GM23248 (cell line): ENCODE measurements around the gene DHX9. TPM values are rescaled to one million over a fixed set of nuclear protein-coding genes. Genes with fewer than 3 reads are reported as not detected.

Experiments used
- DNase-seq: peaks from one replicate; pipeline ENCODE4 v3.0.0-alpha.2; 2015
- H2AFZ ChIP-seq: fragments of 200-600 bp; sonication (generic); 2 replicates; pipeline ENCODE4 v1.6.1; 2016; ENCODE audit warnings: antibody characterized with exemption
- H3F3A ChIP-seq: fragments of 200-600 bp; sonication (generic); 2 replicates; pipeline ENCODE4 v1.6.1; 2016; ENCODE audit warnings: mild to moderate bottlenecking, antibody characterized with exemption, mixed run types; ENCODE audit not compliant: insufficient read depth
- H3K27ac ChIP-seq: fragments of 200-600 bp; sonication (generic); 2 replicates; pipeline ENCODE4 v1.5.1; 2016; ENCODE audit warnings: mild to moderate bottlenecking
- H3K27me3 ChIP-seq: fragments of 200-600 bp; sonication (generic); replicated peaks from 2 replicates; pipeline ENCODE4 v1.6.1; 2016; ENCODE audit warnings: mild to moderate bottlenecking; ENCODE audit not compliant: insufficient read depth
- H3K36me3 ChIP-seq: fragments of 200-600 bp; sonication (generic); 2 replicates; pipeline ENCODE4 v1.6.1; 2016; ENCODE audit warnings: low read depth, mild to moderate bottlenecking
- H3K4me1 ChIP-seq: fragments of 200-600 bp; sonication (generic); 2 replicates; pipeline ENCODE4 v1.6.1; 2016; ENCODE audit warnings: mild to moderate bottlenecking; ENCODE audit not compliant: insufficient read depth
- H3K4me2 ChIP-seq: fragments of 200-600 bp; sonication (generic); one replicate; pipeline ENCODE4 v1.6.1; 2016; ENCODE audit warnings: mild to moderate bottlenecking; ENCODE audit not compliant: unreplicated experiment
- H3K4me3 ChIP-seq: fragments of 200-600 bp; sonication (generic); 2 replicates; pipeline ENCODE4 v1.5.1; 2016; ENCODE audit warnings: mild to moderate bottlenecking
- H3K79me2 ChIP-seq: fragments of 200-600 bp; sonication (generic); 2 replicates; pipeline ENCODE4 v1.6.1; 2016; ENCODE audit warnings: mild to moderate bottlenecking; ENCODE audit not compliant: insufficient read depth
- H3K9ac ChIP-seq: fragments of 200-600 bp; sonication (generic); 2 replicates; pipeline ENCODE4 v1.6.1; 2016; ENCODE audit warnings: mild to moderate bottlenecking
- H3K9me2 ChIP-seq: fragments of 200-600 bp; sonication (generic); 2 replicates; pipeline ENCODE4 v1.6.1; 2016; ENCODE audit warnings: mixed run types, mild to moderate bottlenecking, moderate library complexity; ENCODE audit not compliant: insufficient read depth
- H3K9me3 ChIP-seq: fragments of 200-600 bp; sonication (generic); one replicate; pipeline ENCODE4 v1.6.1; 2017; ENCODE audit warnings: low read depth
- H4K20me1 ChIP-seq: fragments of 200-600 bp; sonication (generic); 2 replicates; pipeline ENCODE4 v1.6.0; 2016; ENCODE audit not compliant: insufficient read depth
- EZH2 ChIP-seq: fragments of 200-600 bp; sonication (generic); IDR thresholded peaks from 2 replicates; pipeline ENCODE4 v1.6.1; 2018; ENCODE audit warnings: antibody characterized with exemption, mild to moderate bottlenecking; ENCODE audit not compliant: insufficient read depth, poor library complexity, severe bottlenecking
- EZH2phosphoT487 ChIP-seq: fragments of 200-600 bp; sonication (generic); IDR thresholded peaks from 2 replicates; pipeline ENCODE4 v1.6.1; 2018; ENCODE audit warnings: antibody characterized with exemption, moderate library complexity, mild to moderate bottlenecking, low read depth; ENCODE audit not compliant: insufficient read depth
- WGBS, 2 experiments: methylation state at CpG; one replicate each; pipeline ENCODE4 v1.1.6; 2015 to 2017; ENCODE audit warnings: low lambda C conversion rate in 2 of 2, low coverage in 1 of 2; ENCODE audit errors: missing lambda C conversion rate in 2 of 2; 5-methylcytosine and 5-hydroxymethylcytosine counted together
- in situ Hi-C: fragments of 300-500 bp; cut with MboI; formaldehyde crosslinking; loops from 2 replicates; pipeline ENCODE4 v1.15.0; 2020
- polyA plus RNA-seq: library from polyadenylated mRNA; unstranded; fragments of >200 nt; fragmentation: Nextera tagmentation; extraction: Ambion mirVana; gene quantifications from 2 replicates; pipeline ENCODE4 v1.2.1, GENCODE V29; 2016
- total RNA-seq: library from RNA; depleted of rRNA; stranded (reverse); fragments of >200 nt; shearing (Covaris generic); gene quantifications from 2 replicates; pipeline ENCODE4 v1.2.3, GENCODE V29; 2014

DHX9 gene
- total and polyA plus RNA-seq, 2 experiments from 2014 or later: 67.6 to 98.0 TPM

- H2AFZ ChIP-seq: no peak overlapping the region
- in situ Hi-C loops: no loop called here
These were observed 6.2 kb downstream of the DHX9 start for GRCh38 chr1:182845379-182845778.

GRCh38 chr1:182845894-182846293 lies 6.7 kb downstream of the DHX9 start:
- 90% methylated on average over 5 of the region's 5 CpGs for WGBS, 2 experiments
- Histone ChIP-seq H3F3A (peaks cover 23% of the 10 kb centered on the region), H4K20me1 (peaks cover 27% of the 10 kb centered on the region; the same call in 1 of the 2 replicates)

More at GRCh38 chr1:182845379-182845778, 6.2 kb downstream of the DHX9 start:
- no peak for DNase-seq
- no peaks in the 10 kb centered on the region for H3K9me2 ChIP-seq
- peaks cover 32% of the 10 kb centered on the region; the same call in 1 of the 2 replicates for H4K20me1 ChIP-seq
- peaks cover 29% of the 10 kb centered on the region for H3F3A ChIP-seq
- no peaks in the 10 kb centered on the region for H3K27me3 ChIP-seq
- no peak overlapping the region for H3K9ac ChIP-seq
- 100% methylated on average over 1 of the region's 1 CpG for WGBS, 2 experiments
- H3K4me2 ChIP-seq: no peak overlapping the region
- no peak overlapping the region for H3K27ac ChIP-seq
- H3K79me2 ChIP-seq: peaks cover 100% of the 10 kb centered on the region
- peaks cover 21% of the 10 kb centered on the region for H3K4me1 ChIP-seq
- no peak overlapping the region for H3K4me3 ChIP-seq
- no peaks in the 10 kb centered on the region for H3K9me3 ChIP-seq
- TF ChIP-seq EZH2: no peak
- TF ChIP-seq EZH2phosphoT487: no peak
- peaks cover 66% of the 10 kb centered on the region for H3K36me3 ChIP-seq

GRCh38 chr1:182847105-182847504 lies 8.0 kb downstream of the DHX9 start:
- H3K9me3 ChIP-seq: no peaks in the 10 kb centered on the region
- H3K4me3 ChIP-seq: no peak overlapping the region
- no peak for TF ChIP-seq EZH2phosphoT487
- no peak for TF ChIP-seq EZH2
- peaks cover 100% of the 10 kb centered on the region for H3K79me2 ChIP-seq
- H3K27me3 ChIP-seq: no peaks in the 10 kb centered on the region
- peaks cover 81% of the 10 kb centered on the region for H3K36me3 ChIP-seq
- H2AFZ ChIP-seq: no peak overlapping the region
- no peak for DNase-seq
- no peak overlapping the region for H3K9ac ChIP-seq
- H3K4me2 ChIP-seq: no peak overlapping the region
- no peaks in the 10 kb centered on the region for H3K9me2 ChIP-seq
- H3K27ac ChIP-seq: no peak overlapping the region
- in situ Hi-C loops: no loop called here
- H4K20me1 ChIP-seq: peaks cover 21% of the 10 kb centered on the region; the same call in 1 of the 2 replicates
- H3K4me1 ChIP-seq: peaks cover 15% of the 10 kb centered on the region
- H3F3A ChIP-seq: peaks cover 13% of the 10 kb centered on the region; the same call in 1 of the 2 replicates

More at GRCh38 chr1:182845894-182846293, 6.7 kb downstream of the DHX9 start:
- DNase-seq: no peak
- H3K27ac ChIP-seq: no peak overlapping the region
- TF ChIP-seq EZH2phosphoT487 (no peak), EZH2 (no peak)
- H3K36me3 ChIP-seq: peaks cover 69% of the 10 kb centered on the region
- peaks cover 21% of the 10 kb centered on the region for H3K4me1 ChIP-seq
- no peaks in the 10 kb centered on the region for H3K9me3 ChIP-seq
- H3K79me2 ChIP-seq: peaks cover 100% of the 10 kb centered on the region
- H3K9ac ChIP-seq: no peak overlapping the region
- no peaks in the 10 kb centered on the region for H3K9me2 ChIP-seq
- no peak overlapping the region for H2AFZ ChIP-seq
- H3K4me2 ChIP-seq: no peak overlapping the region
- no peaks in the 10 kb centered on the region for H3K27me3 ChIP-seq
- no peak overlapping the region for H3K4me3 ChIP-seq
- in situ Hi-C loops: no loop called here

GRCh38 chr1:182848736-182849135 lies 9.6 kb downstream of the DHX9 start:
- in situ Hi-C loops: no loop called here
- H2AFZ ChIP-seq: no peak overlapping the region
- no peaks in the 10 kb centered on the region for H3K27me3 ChIP-seq
- H3K36me3 ChIP-seq: peaks cover 90% of the 10 kb centered on the region
- peaks cover 100% of the 10 kb centered on the region for H3K79me2 ChIP-seq
- no peaks in the 10 kb centered on the region for H3K9me3 ChIP-seq
- no peaks in the 10 kb centered on the region for H3K9me2 ChIP-seq
- no peak overlapping the region for H3K4me3 ChIP-seq
- H3K9ac ChIP-seq: no peak overlapping the region
- H3K27ac ChIP-seq: no peak overlapping the region
- no peak for DNase-seq
- peaks cover 15% of the 10 kb centered on the region; the same call in 1 of the 2 replicates for H4K20me1 ChIP-seq
- WGBS, 2 experiments: 98 to 100% methylated on average over 2 of the region's 2 CpGs
- TF ChIP-seq EZH2 (no peak), EZH2phosphoT487 (no peak)
- H3F3A ChIP-seq: peaks cover 12% of the 10 kb centered on the region; the same call in 1 of the 2 replicates
- no peak overlapping the region for H3K4me2 ChIP-seq
- H3K4me1 ChIP-seq: no peaks in the 10 kb centered on the region

GRCh38 chr1:182850319-182850718 lies 11.2 kb downstream of the DHX9 start:
- H3K9me2 ChIP-seq: no peaks in the 10 kb centered on the region
- no peak for DNase-seq
- no peak overlapping the region for H3K9ac ChIP-seq
- in situ Hi-C loops: no loop called here
- TF ChIP-seq EZH2 (no peak), EZH2phosphoT487 (no peak)
- H3K27me3 ChIP-seq: no peaks in the 10 kb centered on the region
- H3K9me3 ChIP-seq: no peaks in the 10 kb centered on the region
- H3K79me2 ChIP-seq: peaks cover 100% of the 10 kb centered on the region
- H4K20me1 ChIP-seq: peaks cover 15% of the 10 kb centered on the region; the same call in 1 of the 2 replicates
- peaks cover under 1% of the 10 kb centered on the region; the same call in 1 of the 2 replicates for H3K4me1 ChIP-seq
- H2AFZ ChIP-seq: no peak overlapping the region
- H3K36me3 ChIP-seq: peaks cover 90% of the 10 kb centered on the region
- H3K4me2 ChIP-seq: no peak overlapping the region
- no peak overlapping the region for H3K4me3 ChIP-seq
- peaks cover 28% of the 10 kb centered on the region for H3F3A ChIP-seq
- H3K27ac ChIP-seq: no peak overlapping the region
- 99% methylated on average over 4 of the region's 4 CpGs for WGBS, 2 experiments
